Loucy (cell line): ENCODE results near the gene GPAM.

Experiments used
- H2AFZ ChIP-seq: fragments of 200-600 bp; sonication (generic); 2 replicates; pipeline ENCODE4 v1.6.0; 2016; ENCODE audit warnings: antibody characterized with exemption, mild to moderate bottlenecking, low read length, moderate library complexity
- H3F3A ChIP-seq: fragments of 200-600 bp; 2 replicates; pipeline ENCODE4 v1.6.0; 2016; ENCODE audit warnings: antibody characterized with exemption, low read depth, mild to moderate bottlenecking
- H3K27me3 ChIP-seq: fragments of 200-600 bp; sonication (generic); 2 replicates; pipeline ENCODE4 v1.6.1; 2014; ENCODE audit warnings: low read length, mild to moderate bottlenecking; ENCODE audit not compliant: insufficient read depth, poor library complexity, severe bottlenecking
- H3K36me3 ChIP-seq: fragments of 200-600 bp; sonication (generic); 2 replicates; pipeline ENCODE4 v1.6.1; 2016; ENCODE audit warnings: low read length; ENCODE audit not compliant: insufficient read depth
- H3K4me1 ChIP-seq: fragments of 200-600 bp; sonication (generic); 2 replicates; pipeline ENCODE4 v1.5.1; 2014; ENCODE audit warnings: low read length, mild to moderate bottlenecking; ENCODE audit not compliant: insufficient read depth, poor library complexity, severe bottlenecking
- H3K4me2 ChIP-seq: fragments of 200-600 bp; sonication (generic); 2 replicates; pipeline ENCODE4 v1.6.0; 2014; ENCODE audit warnings: antibody characterized with exemption, low read length, low read depth, mild to moderate bottlenecking; ENCODE audit not compliant: poor library complexity, severe bottlenecking
- H3K4me3 ChIP-seq: fragments of 200-600 bp; sonication (generic); 2 replicates; pipeline ENCODE4 v1.5.1; 2014; ENCODE audit warnings: low read length, mild to moderate bottlenecking, mixed read lengths; ENCODE audit not compliant: poor library complexity, severe bottlenecking
- H3K79me2 ChIP-seq: fragments of 200-600 bp; sonication (generic); 2 replicates; pipeline ENCODE4 v1.6.1; 2014; ENCODE audit warnings: low read length; ENCODE audit not compliant: insufficient read depth
- H3K9ac ChIP-seq: fragments of 200-600 bp; sonication (generic); 2 replicates; pipeline ENCODE4 v1.6.0; 2014; ENCODE audit warnings: mild to moderate bottlenecking, low read depth, low read length, moderate library complexity; ENCODE audit not compliant: poor library complexity, severe bottlenecking
- H3K9me2 ChIP-seq: fragments of 200-600 bp; sonication (generic); replicated peaks from 2 replicates; pipeline ENCODE4 v1.6.1; 2016; ENCODE audit warnings: low read depth, low read length, mixed read lengths
- H3K9me3 ChIP-seq: fragments of 200-600 bp; sonication (generic); 2 replicates; pipeline ENCODE4 v1.6.1; 2014; ENCODE audit warnings: mild to moderate bottlenecking, antibody characterized with exemption, low read length, low read depth; ENCODE audit not compliant: insufficient read depth
- H4K20me1 ChIP-seq: fragments of 200-600 bp; sonication (generic); 2 replicates; pipeline ENCODE4 v1.6.0; 2014; ENCODE audit warnings: antibody characterized with exemption, low read length, mild to moderate bottlenecking; ENCODE audit not compliant: insufficient read depth, poor library complexity, severe bottlenecking
- CTCF ChIP-seq: fragments of 200-600 bp; sonication (generic); conservative IDR thresholded peaks from 2 replicates; pipeline ENCODE4 v1.5.1; 2014; ENCODE audit warnings: mild to moderate bottlenecking, antibody characterized with exemption, low read length
- EZH2phosphoT487 ChIP-seq: fragments of 200-600 bp; IDR thresholded peaks from 2 replicates; pipeline ENCODE4 v1.6.1; 2018; ENCODE audit warnings: antibody characterized with exemption, mild to moderate bottlenecking, moderate library complexity, borderline replicate concordance

Gene GPAM

GRCh38 chr10:112126172-112126571, 57.4 kb downstream of the GPAM start:
- H2AFZ ChIP-seq, result no peak overlapping the region
- H3K4me1 ChIP-seq, result no peaks in the 10 kb centered on the region
- no peak overlapping the region for H3K9ac ChIP-seq
- H3F3A ChIP-seq, result no peaks in the 10 kb centered on the region
- H3K4me2 ChIP-seq, result no peak overlapping the region
- no peaks in the 10 kb centered on the region for H4K20me1 ChIP-seq
- TF ChIP-seq EZH2phosphoT487 (no peak), CTCF (no peak)
- H3K9me2 ChIP-seq, result no peaks in the 10 kb centered on the region
- H3K36me3 ChIP-seq, result no peaks in the 10 kb centered on the region
- H3K4me3 ChIP-seq, result no peak overlapping the region
- H3K9me3 ChIP-seq, result no peaks in the 10 kb centered on the region
- no peaks in the 10 kb centered on the region for H3K79me2 ChIP-seq
- no peaks in the 10 kb centered on the region for H3K27me3 ChIP-seq

- Histone ChIP-seq H3K9me3 (no peaks in the 10 kb centered on the region), H3K79me2 (no peaks in the 10 kb centered on the region), H3K36me3 (no peaks in the 10 kb centered on the region), H3K4me1 (no peaks in the 10 kb centered on the region), H3K4me3 (no peak overlapping the region), H3K4me2 (no peak overlapping the region), H3K9ac (no peak overlapping the region), H3K9me2 (no peaks in the 10 kb centered on the region), H3F3A (no peaks in the 10 kb centered on the region), H2AFZ (no peak overlapping the region), H3K27me3 (no peaks in the 10 kb centered on the region), H4K20me1 (no peaks in the 10 kb centered on the region)
- TF ChIP-seq CTCF, result no peak
- TF ChIP-seq EZH2phosphoT487, result no peak
Observed at GRCh38 chr10:112124866-112125265, 58.7 kb downstream of the GPAM start.

GRCh38 chr10:112122827-112123226, 60.7 kb downstream of the GPAM start:
- Histone ChIP-seq H3K4me1 (no peaks in the 10 kb centered on the region), H3K9me2 (no peaks in the 10 kb centered on the region), H3K4me2 (no peak overlapping the region), H2AFZ (no peak overlapping the region), H3K4me3 (no peak overlapping the region), H3F3A (no peaks in the 10 kb centered on the region), H3K27me3 (no peaks in the 10 kb centered on the region), H3K36me3 (no peaks in the 10 kb centered on the region), H3K79me2 (no peaks in the 10 kb centered on the region), H3K9ac (no peak overlapping the region), H3K9me3 (no peaks in the 10 kb centered on the region), H4K20me1 (no peaks in the 10 kb centered on the region)
- TF ChIP-seq EZH2phosphoT487 (no peak), CTCF (no peak)
